Retinal pigment epithelial cell (primary cell): ENCODE data around the gene FRMD4A.

Experiments used
- DNase-seq: peaks from one replicate; pipeline ENCODE4 v3.0.0-alpha.2; 2010; ENCODE audit warnings: low read depth
- H3K4me3 ChIP-seq: 2 replicates; pipeline ENCODE4 v1.5.1; 2011; ENCODE audit warnings: mild to moderate bottlenecking, low read length, control low read depth, moderate library complexity
- CTCF ChIP-seq: conservative IDR thresholded peaks from 2 replicates; pipeline ENCODE4 v1.5.1; 2011; ENCODE audit warnings: low read depth, low read length, control low read depth, inconsistent platforms

FRMD4A gene

GRCh38 chr10:13669901-13670300 lies 660.8 kb downstream of the FRMD4A start:
- no peak for TF ChIP-seq CTCF
- no peak overlapping the region for H3K4me3 ChIP-seq
- no peak for DNase-seq

GRCh38 chr10:13669182-13669855 lies 661.4 kb downstream of the FRMD4A start:
- no peak for DNase-seq
- TF ChIP-seq CTCF: no peak

DNA sequence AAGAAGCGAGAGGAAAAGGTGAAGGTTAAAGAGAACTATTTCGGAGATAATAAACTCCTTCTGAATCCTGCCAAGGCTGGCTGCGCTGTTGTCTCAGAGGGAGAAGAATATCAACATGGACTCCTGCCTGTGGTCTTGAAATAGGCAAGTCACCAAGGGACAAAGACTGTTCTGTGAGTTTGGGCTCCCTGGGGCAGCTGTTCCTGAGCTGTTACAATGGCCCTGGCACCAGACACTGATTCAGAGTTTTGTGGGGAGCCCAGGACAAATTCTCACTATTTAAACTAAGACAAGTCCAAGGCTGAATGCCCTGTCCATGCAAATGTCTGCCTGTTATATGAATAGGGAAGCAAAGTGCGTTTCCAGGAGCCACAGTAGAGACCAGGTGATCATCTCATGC lies 662.6 kb downstream of the FRMD4A start:
- DNase-seq: no peak
- no peak for TF ChIP-seq CTCF
- no peak overlapping the region for H3K4me3 ChIP-seq

More at GRCh38 chr10:13669182-13669855, 661.4 kb downstream of the FRMD4A start:
- H3K4me3 ChIP-seq: no peak overlapping the region

DNA sequence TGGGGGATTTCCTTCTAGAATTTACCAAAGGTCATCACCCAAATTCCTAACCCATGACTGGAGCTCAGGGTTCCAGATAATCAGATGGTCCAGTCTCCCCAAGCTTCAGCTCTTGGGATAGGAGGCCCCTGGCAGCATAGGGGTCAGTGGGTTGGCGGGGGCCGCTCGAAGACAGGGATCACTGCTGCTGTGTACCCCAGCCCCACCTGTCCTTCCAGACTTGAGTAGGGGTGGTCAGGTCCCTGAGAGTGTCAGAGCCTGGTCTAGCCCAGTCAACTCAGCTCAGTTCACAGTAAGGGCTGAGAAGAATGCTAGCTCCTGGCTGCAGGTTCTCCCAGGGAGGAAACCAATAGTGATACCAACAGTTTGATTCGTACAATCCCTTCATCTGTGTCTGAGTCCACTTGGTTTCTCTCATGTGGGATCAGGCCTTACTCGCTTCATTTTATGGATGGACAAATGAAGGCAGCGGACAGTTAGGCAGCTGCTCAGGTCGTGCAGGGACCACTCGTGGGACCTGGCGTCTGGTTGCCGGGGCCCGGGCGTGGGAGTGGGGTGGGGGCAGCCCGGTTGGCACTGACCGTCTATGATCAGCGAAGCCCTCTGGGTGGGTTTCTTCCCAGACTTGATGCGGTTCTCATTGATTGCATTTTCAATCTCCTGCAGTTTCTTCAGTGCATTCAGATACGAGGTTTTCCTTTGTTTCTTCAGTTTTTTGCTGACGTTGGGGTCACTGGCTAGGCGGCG lies 665.0 kb downstream of the FRMD4A start:
- TF ChIP-seq CTCF: no peak
- H3K4me3 ChIP-seq: no peak overlapping the region
- no peak for DNase-seq

- H3K4me3 ChIP-seq: no peak overlapping the region
- TF ChIP-seq CTCF: no peak
- DNase-seq: no peak
These were observed 669.5 kb downstream of the FRMD4A start for GRCh38 chr10:13661256-13661655.

DNA sequence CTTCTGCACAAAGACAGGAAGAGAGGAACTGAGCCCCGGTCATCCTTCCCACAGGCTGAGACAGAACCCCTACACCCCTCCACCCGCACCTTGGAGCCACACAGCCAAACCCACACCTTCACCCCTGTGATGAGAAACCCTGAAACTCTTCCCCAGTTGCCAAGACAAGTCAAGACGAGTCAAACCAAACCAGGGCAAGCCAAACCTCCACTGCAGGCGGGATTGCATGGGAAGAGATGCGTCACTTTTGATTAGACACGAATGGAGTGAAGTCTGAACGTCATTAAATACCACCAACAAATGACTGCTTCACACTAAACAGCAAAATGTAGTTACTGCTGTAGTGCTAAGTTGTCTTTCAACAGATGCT lies 670.2 kb downstream of the FRMD4A start:
- no peak for DNase-seq
- H3K4me3 ChIP-seq: no peak overlapping the region
- TF ChIP-seq CTCF: no peak
